WTC11 (cell line): Measurements from ENCODE around the gene DMRTB1.

Experiments
- GABPB1 ChIP-seq: sonication (generic); formaldehyde crosslinking; IDR thresholded peaks from 2 replicates; pipeline ENCODE4 v1.8.1; 2023; ENCODE audit warnings: mild to moderate bottlenecking, missing genetic modification reagents
- TCF7 ChIP-seq: sonication (generic); formaldehyde crosslinking; IDR thresholded peaks from 2 replicates; pipeline ENCODE4 v1.8.0; 2022; ENCODE audit warnings: mild to moderate bottlenecking, low read depth, missing genetic modification reagents, moderate library complexity
- ZNF121 ChIP-seq: sonication (generic); formaldehyde crosslinking; IDR thresholded peaks from 2 replicates; pipeline ENCODE4 v1.8.0; 2023; ENCODE audit warnings: missing genetic modification reagents
- TF ChIP-seq, protein P1 (sequence below): fragments of 200-600 bp; IDR thresholded peaks from 2 replicates; pipeline ENCODE4 v1.8.0; 2022; ENCODE audit warnings: antibody characterized with exemption

DNA sequence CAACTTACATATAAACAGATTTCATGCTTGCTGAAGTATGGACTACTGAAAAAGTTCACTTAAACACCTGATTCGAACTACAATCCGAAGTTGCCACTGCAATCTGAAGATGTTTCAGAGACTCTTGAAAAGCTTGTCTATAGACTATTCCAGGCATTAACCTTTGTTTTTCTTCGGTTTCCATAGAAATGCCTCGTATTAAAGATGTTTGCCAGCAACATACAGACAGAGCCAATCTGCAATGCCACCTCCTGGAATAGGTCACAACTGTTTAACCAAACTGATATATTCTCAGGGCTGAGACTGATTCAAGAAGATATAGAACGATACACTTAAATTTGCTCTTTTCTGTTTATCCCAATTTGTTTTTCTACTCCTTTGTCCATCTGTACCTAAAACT, 28.9 kb upstream of the DMRTB1 start:
- TF ChIP-seq, protein P1, sequence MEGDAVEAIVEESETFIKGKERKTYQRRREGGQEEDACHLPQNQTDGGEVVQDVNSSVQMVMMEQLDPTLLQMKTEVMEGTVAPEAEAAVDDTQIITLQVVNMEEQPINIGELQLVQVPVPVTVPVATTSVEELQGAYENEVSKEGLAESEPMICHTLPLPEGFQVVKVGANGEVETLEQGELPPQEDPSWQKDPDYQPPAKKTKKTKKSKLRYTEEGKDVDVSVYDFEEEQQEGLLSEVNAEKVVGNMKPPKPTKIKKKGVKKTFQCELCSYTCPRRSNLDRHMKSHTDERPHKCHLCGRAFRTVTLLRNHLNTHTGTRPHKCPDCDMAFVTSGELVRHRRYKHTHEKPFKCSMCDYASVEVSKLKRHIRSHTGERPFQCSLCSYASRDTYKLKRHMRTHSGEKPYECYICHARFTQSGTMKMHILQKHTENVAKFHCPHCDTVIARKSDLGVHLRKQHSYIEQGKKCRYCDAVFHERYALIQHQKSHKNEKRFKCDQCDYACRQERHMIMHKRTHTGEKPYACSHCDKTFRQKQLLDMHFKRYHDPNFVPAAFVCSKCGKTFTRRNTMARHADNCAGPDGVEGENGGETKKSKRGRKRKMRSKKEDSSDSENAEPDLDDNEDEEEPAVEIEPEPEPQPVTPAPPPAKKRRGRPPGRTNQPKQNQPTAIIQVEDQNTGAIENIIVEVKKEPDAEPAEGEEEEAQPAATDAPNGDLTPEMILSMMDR = no peak
- no peak for TF ChIP-seq TCF7 (CRISPR knock-in tag)
- no peak for TF ChIP-seq ZNF121 (CRISPR knock-in tag)
- TF ChIP-seq GABPB1 = no peak
